Liver (tissue), 9 donors: ENCODE measurements around the gene IKZF4. TPM values are rescaled to one million over a fixed set of nuclear protein-coding genes. Genes with fewer than 3 reads are reported as not detected.

ENCODE experiments used
- DNase-seq: peaks from one replicate; pipeline ENCODE4 v3.0.0-alpha.2; 2017; ENCODE audit warnings: low spot score
- H3K27ac ChIP-seq, 2 donors: one replicate each; pipeline ENCODE4 v1.7.0; 2013; ENCODE audit warnings: inconsistent platforms in 2 of 2, low read length in 2 of 2, control low read depth in 1 of 2, low read depth in 1 of 2, mild to moderate bottlenecking in 1 of 2
- H3K27me3 ChIP-seq, 4 donors: one replicate each; pipeline versions ENCODE4 v1.6.1 to v1.7.0; 2013; ENCODE audit warnings: low read length in 3 of 4, inconsistent platforms in 1 of 4, mild to moderate bottlenecking in 1 of 4, moderate library complexity in 1 of 4; ENCODE audit not compliant: control insufficient read depth in 4 of 4, insufficient read depth in 4 of 4
- H3K36me3 ChIP-seq, 4 donors: one replicate each; pipeline versions ENCODE4 v1.6.1 to v1.7.0; 2013; ENCODE audit warnings: low read length in 3 of 4, mild to moderate bottlenecking in 3 of 4, low read depth in 1 of 4, moderate library complexity in 1 of 4; ENCODE audit not compliant: control insufficient read depth in 4 of 4, insufficient read depth in 3 of 4
- H3K4me1 ChIP-seq, 4 donors: one replicate each; pipeline versions ENCODE4 v1.6.1 to v1.7.0; 2013; ENCODE audit warnings: low read length in 3 of 4, mild to moderate bottlenecking in 3 of 4, moderate library complexity in 1 of 4; ENCODE audit not compliant: control insufficient read depth in 4 of 4, insufficient read depth in 4 of 4
- H3K4me3 ChIP-seq, 3 donors: one replicate each; pipeline versions ENCODE4 v1.6.1 to v1.7.0; 2013; ENCODE audit warnings: low read length in 3 of 3, control low read depth in 1 of 3, low read depth in 1 of 3, mild to moderate bottlenecking in 1 of 3
- H3K9ac ChIP-seq, 2 donors: one replicate each; pipeline ENCODE4 v1.7.0; 2013; ENCODE audit warnings: low read length in 2 of 2, mild to moderate bottlenecking in 2 of 2, moderate library complexity in 2 of 2, control low read depth in 1 of 2, low read depth in 1 of 2
- H3K9me3 ChIP-seq, 4 donors: one replicate each; pipeline versions ENCODE4 v1.6.1 to v1.7.0; 2013; ENCODE audit warnings: low read length in 3 of 4; ENCODE audit not compliant: control insufficient read depth in 4 of 4
- EGR1 ChIP-seq, 2 donors: IDR thresholded peaks; 2 replicates each; pipeline ENCODE4 v1.6.1; 2016 to 2018; ENCODE audit warnings: antibody characterized with exemption in 2 of 2, low read depth in 2 of 2
- FOXA1 ChIP-seq: IDR thresholded peaks from 2 replicates; pipeline ENCODE4 v1.6.1; 2016; ENCODE audit warnings: antibody characterized with exemption
- FOXA2 ChIP-seq: IDR thresholded peaks from 2 replicates; pipeline ENCODE4 v1.6.1; 2016; ENCODE audit warnings: antibody characterized with exemption
- HNF4A ChIP-seq, 2 donors: conservative IDR thresholded peaks; 2 replicates each; pipeline ENCODE4 v1.6.1; 2016; ENCODE audit warnings: antibody characterized with exemption in 2 of 2, mild to moderate bottlenecking in 2 of 2
- HNF4G ChIP-seq: IDR thresholded peaks from 2 replicates; pipeline ENCODE4 v1.6.1; 2016; ENCODE audit warnings: antibody characterized with exemption
- NR2F2 ChIP-seq: IDR thresholded peaks from 2 replicates; pipeline ENCODE4 v1.6.1; 2016; ENCODE audit warnings: antibody characterized with exemption
- RAD21 ChIP-seq, 2 donors: IDR thresholded peaks; 2 replicates each; pipeline ENCODE4 v1.6.1; 2016; ENCODE audit warnings: antibody characterized with exemption in 2 of 2, mild to moderate bottlenecking in 2 of 2
- RXRA ChIP-seq, 2 donors: IDR thresholded peaks; 2 replicates each; pipeline ENCODE4 v1.6.1; 2017 to 2018; ENCODE audit warnings: antibody characterized with exemption in 2 of 2, mild to moderate bottlenecking in 1 of 2
- SP1 ChIP-seq: IDR thresholded peaks from 2 replicates; pipeline ENCODE4 v1.6.1; 2018; ENCODE audit warnings: antibody characterized with exemption, mild to moderate bottlenecking
- TAF1 ChIP-seq: conservative IDR thresholded peaks from 2 replicates; pipeline ENCODE4 v1.6.1; 2016; ENCODE audit warnings: antibody characterized with exemption, mild to moderate bottlenecking
- YY1 ChIP-seq: IDR thresholded peaks from 2 replicates; pipeline ENCODE4 v1.6.1; 2016; ENCODE audit warnings: antibody characterized with exemption, mild to moderate bottlenecking
- WGBS: extraction: QIAGEN DNeasy Blood & Tissue Kit; methylation state at CpG from one replicate; pipeline ENCODE4 v1.1.7; 2013; 5-methylcytosine and 5-hydroxymethylcytosine counted together
- polyA plus RNA-seq, 2 donors: library from polyadenylated mRNA; stranded (reverse) in 1 of 2; unstranded in 1 of 2; fragments of 200-250 nt in 1 of 2; fragments of >200 nt in 1 of 2; fragmentation: Nextera tagmentation in 1 of 2; extraction: Ambion mirVana in 1 of 2; gene quantifications; one replicate each; pipeline versions ENCODE4 v1.2.1 to v1.2.3, GENCODE V29; 2013 to 2015
- total RNA-seq, 2 donors: library from RNA; depleted of rRNA; stranded (reverse); fragments of >200 nt; gene quantifications; one replicate each; pipeline ENCODE4 v1.2.3, GENCODE V29; 2014
- TF ChIP-seq, protein P1 (sequence below): IDR thresholded peaks from 2 replicates; pipeline ENCODE4 v1.6.1; 2016; ENCODE audit warnings: antibody characterized with exemption, mild to moderate bottlenecking
- TF ChIP-seq, protein P2 (sequence below): fragments of 150-350 bp; IDR thresholded peaks from 2 replicates; pipeline ENCODE4 v1.5.1; 2017; ENCODE audit warnings: improper control_type of control experiment, low read depth, low read length; ENCODE audit not compliant: missing input control
- TF ChIP-seq, protein P3 (sequence below): IDR thresholded peaks from 2 replicates; pipeline ENCODE4 v1.6.1; 2016; ENCODE audit warnings: antibody characterized with exemption
- TF ChIP-seq, protein P4 (sequence below): IDR thresholded peaks from 2 replicates; pipeline ENCODE4 v1.6.1; 2016; ENCODE audit warnings: antibody characterized with exemption
- donor health status: healthy.
- donor health status: healthy.
- donor health status: healthy.
- donor health status: healthy.
- donor health status: healthy.

Gene IKZF4
- total and polyA plus RNA-seq, 4 donors: 0.47 to 1.9 (median 0.75) TPM

DNA sequence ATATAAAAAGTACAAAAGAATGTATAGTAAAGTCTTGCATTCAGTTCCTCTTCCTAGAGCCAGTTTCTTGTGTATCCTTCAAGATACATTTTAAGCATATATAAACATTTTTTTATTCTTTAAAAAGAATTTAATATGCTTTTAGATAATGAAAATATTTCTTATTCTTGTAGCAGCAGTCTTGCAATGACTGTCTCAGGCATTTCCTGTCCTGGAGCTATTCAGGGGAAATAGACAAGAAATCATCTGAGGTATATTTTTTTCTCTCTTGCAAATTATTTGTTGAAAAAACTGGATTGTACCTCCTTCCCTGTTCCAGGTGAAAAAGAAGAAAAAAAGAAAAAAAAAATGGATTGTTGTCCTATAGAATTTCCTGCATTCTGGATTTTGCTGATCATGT lies 42.2 kb downstream of the IKZF4 start:
- Histone ChIP-seq H3K36me3 (no peaks in the 10 kb centered on the region), H3K27me3 (no peaks in the 10 kb centered on the region), H3K9me3 (no peaks in the 10 kb centered on the region), H3K9ac (no peak overlapping the region), H3K4me3 (no peak overlapping the region), H3K4me1 (no peaks in the 10 kb centered on the region), H3K27ac (no peak overlapping the region)
- TF ChIP-seq YY1: no peak
- DNase-seq: no peak

DNA sequence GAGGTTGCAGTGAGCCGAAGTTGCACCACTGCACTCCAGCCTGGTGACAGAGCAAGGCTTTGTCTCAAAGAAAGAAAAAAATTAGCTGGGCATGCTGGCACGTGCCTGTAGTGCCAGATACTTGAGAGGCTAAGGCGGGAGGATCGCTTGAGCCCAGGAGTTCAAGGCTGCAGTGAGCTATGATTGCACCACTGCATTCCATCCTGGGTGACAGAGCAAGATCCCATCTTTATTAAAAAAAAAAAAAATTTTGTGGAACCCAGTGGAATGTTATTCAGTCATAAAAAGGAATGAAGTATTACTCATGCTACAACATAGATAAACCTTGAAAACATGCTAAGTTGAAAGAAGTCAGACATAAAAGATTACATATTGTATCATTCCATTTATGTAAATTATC lies 50.8 kb downstream of the IKZF4 start:
- Histone ChIP-seq H3K27ac (no peak overlapping the region), H3K36me3 (no peaks in the 10 kb centered on the region), H3K9me3 (no peaks in the 10 kb centered on the region), H3K9ac (no peak overlapping the region), H3K4me1 (no peaks in the 10 kb centered on the region), H3K27me3 (no peaks in the 10 kb centered on the region), H3K4me3 (no peak overlapping the region)
- 90% methylated on average over 4 of the region's 4 CpGs for WGBS
- no peak for DNase-seq
- TF ChIP-seq NR2F2: no peak
- TF ChIP-seq RXRA (IDR thresholded peaks at IDR 0.05): no peak
- TF ChIP-seq EGR1 (IDR thresholded peaks at IDR 0.05; ENCODE audit: low read depth in 2 of 2): no peak
- TF ChIP-seq, protein P1, sequence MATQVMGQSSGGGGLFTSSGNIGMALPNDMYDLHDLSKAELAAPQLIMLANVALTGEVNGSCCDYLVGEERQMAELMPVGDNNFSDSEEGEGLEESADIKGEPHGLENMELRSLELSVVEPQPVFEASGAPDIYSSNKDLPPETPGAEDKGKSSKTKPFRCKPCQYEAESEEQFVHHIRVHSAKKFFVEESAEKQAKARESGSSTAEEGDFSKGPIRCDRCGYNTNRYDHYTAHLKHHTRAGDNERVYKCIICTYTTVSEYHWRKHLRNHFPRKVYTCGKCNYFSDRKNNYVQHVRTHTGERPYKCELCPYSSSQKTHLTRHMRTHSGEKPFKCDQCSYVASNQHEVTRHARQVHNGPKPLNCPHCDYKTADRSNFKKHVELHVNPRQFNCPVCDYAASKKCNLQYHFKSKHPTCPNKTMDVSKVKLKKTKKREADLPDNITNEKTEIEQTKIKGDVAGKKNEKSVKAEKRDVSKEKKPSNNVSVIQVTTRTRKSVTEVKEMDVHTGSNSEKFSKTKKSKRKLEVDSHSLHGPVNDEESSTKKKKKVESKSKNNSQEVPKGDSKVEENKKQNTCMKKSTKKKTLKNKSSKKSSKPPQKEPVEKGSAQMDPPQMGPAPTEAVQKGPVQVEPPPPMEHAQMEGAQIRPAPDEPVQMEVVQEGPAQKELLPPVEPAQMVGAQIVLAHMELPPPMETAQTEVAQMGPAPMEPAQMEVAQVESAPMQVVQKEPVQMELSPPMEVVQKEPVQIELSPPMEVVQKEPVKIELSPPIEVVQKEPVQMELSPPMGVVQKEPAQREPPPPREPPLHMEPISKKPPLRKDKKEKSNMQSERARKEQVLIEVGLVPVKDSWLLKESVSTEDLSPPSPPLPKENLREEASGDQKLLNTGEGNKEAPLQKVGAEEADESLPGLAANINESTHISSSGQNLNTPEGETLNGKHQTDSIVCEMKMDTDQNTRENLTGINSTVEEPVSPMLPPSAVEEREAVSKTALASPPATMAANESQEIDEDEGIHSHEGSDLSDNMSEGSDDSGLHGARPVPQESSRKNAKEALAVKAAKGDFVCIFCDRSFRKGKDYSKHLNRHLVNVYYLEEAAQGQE: no peak
- TF ChIP-seq TAF1: no peak

DNA sequence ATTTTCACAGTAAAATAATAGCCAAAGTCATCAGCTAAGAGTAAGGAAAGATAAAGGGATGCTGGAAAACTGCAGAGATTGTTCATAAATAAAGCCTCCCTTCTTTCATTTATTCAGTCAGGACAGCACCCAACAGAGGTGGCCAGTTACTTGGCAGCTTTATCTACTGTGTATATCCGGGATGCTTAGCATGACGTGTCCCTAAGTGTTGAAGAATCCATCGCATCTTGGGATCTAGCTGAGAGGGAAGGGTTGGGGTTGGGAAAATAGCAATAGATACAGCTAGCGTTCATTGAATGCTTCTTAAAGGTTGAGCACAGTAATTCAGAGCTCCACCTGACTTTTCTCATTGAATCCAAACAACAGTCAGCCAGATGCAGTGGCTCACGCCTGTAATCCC lies 53.6 kb downstream of the IKZF4 start:
- Histone ChIP-seq H3K4me1 (peaks cover 0 to 7% (median 4%) of the 10 kb centered on the region in 4 donors), H3K27ac (no peak overlapping the region), H3K27me3 (no peaks in the 10 kb centered on the region), H3K9me3 (no peaks in the 10 kb centered on the region), H3K9ac (no peak overlapping the region), H3K4me3 (no peak overlapping the region), H3K36me3 (no peaks in the 10 kb centered on the region)
- TF ChIP-seq, protein P2, sequence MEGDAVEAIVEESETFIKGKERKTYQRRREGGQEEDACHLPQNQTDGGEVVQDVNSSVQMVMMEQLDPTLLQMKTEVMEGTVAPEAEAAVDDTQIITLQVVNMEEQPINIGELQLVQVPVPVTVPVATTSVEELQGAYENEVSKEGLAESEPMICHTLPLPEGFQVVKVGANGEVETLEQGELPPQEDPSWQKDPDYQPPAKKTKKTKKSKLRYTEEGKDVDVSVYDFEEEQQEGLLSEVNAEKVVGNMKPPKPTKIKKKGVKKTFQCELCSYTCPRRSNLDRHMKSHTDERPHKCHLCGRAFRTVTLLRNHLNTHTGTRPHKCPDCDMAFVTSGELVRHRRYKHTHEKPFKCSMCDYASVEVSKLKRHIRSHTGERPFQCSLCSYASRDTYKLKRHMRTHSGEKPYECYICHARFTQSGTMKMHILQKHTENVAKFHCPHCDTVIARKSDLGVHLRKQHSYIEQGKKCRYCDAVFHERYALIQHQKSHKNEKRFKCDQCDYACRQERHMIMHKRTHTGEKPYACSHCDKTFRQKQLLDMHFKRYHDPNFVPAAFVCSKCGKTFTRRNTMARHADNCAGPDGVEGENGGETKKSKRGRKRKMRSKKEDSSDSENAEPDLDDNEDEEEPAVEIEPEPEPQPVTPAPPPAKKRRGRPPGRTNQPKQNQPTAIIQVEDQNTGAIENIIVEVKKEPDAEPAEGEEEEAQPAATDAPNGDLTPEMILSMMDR: no peak
- no peak for TF ChIP-seq RXRA (IDR thresholded peaks at IDR 0.05)
- TF ChIP-seq RAD21 (IDR thresholded peaks at IDR 0.05): no peak
- TF ChIP-seq SP1: no peak
- TF ChIP-seq, protein P1: no peak
- no peak for TF ChIP-seq HNF4G
- TF ChIP-seq FOXA1: no peak
- no peak for TF ChIP-seq EGR1 (IDR thresholded peaks at IDR 0.05; ENCODE audit: low read depth in 2 of 2)
- no peak for TF ChIP-seq FOXA2
- TF ChIP-seq HNF4A (conservative IDR thresholded peaks at IDR 0.05): no peak
- TF ChIP-seq, protein P3, sequence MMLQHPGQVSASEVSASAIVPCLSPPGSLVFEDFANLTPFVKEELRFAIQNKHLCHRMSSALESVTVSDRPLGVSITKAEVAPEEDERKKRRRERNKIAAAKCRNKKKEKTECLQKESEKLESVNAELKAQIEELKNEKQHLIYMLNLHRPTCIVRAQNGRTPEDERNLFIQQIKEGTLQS: no peak
- no peak for TF ChIP-seq NR2F2
- TF ChIP-seq, protein P4, sequence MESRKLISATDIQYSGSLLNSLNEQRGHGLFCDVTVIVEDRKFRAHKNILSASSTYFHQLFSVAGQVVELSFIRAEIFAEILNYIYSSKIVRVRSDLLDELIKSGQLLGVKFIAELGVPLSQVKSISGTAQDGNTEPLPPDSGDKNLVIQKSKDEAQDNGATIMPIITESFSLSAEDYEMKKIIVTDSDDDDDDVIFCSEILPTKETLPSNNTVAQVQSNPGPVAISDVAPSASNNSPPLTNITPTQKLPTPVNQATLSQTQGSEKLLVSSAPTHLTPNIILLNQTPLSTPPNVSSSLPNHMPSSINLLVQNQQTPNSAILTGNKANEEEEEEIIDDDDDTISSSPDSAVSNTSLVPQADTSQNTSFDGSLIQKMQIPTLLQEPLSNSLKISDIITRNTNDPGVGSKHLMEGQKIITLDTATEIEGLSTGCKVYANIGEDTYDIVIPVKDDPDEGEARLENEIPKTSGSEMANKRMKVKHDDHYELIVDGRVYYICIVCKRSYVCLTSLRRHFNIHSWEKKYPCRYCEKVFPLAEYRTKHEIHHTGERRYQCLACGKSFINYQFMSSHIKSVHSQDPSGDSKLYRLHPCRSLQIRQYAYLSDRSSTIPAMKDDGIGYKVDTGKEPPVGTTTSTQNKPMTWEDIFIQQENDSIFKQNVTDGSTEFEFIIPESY: no peak
- DNase-seq: no peak
- WGBS: 94% methylated on average over 5 of the region's 5 CpGs
